Retinal pigment epithelial cell (primary cell): ENCODE data around the gene TMEM176A.
"Not testable (repeated sequence)": the region's sequence is repeated elsewhere in the genome, so short reads cannot be mapped to it uniquely, and the experiment has no call there.

Experiments
- DNase-seq: peaks from one replicate; pipeline ENCODE4 v3.0.0-alpha.2; 2010; ENCODE audit warnings: low read depth
- H3K4me3 ChIP-seq: 2 replicates; pipeline ENCODE4 v1.5.1; 2011; ENCODE audit warnings: mild to moderate bottlenecking, low read length, control low read depth, moderate library complexity
- TF ChIP-seq, protein P1 (sequence below): conservative IDR thresholded peaks from 2 replicates; pipeline ENCODE4 v1.5.1; 2011; ENCODE audit warnings: low read depth, low read length, control low read depth, inconsistent platforms

Gene TMEM176A

DNA sequence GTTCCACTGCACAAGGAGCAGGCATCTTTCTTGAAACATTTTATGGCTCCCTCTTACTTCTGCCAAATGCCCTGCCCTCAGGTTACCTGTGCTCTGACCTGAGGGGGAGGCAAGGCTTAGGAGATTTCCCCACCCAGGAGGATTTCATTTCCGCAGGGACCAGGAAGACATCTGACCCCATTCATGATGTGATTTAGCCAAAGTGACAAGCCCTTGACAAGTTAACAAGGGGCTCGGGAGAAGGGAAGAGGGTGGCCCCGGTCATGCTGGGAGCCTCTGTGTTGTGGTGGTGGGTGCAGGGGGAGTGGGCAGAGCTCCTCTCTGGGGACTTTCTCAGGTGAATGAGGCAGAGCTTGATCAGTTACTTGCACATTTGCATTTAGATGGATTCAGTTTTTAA is 44.4 kb upstream of the TMEM176A start:
- no peak overlapping the region for H3K4me3 ChIP-seq
- TF ChIP-seq, protein P1, sequence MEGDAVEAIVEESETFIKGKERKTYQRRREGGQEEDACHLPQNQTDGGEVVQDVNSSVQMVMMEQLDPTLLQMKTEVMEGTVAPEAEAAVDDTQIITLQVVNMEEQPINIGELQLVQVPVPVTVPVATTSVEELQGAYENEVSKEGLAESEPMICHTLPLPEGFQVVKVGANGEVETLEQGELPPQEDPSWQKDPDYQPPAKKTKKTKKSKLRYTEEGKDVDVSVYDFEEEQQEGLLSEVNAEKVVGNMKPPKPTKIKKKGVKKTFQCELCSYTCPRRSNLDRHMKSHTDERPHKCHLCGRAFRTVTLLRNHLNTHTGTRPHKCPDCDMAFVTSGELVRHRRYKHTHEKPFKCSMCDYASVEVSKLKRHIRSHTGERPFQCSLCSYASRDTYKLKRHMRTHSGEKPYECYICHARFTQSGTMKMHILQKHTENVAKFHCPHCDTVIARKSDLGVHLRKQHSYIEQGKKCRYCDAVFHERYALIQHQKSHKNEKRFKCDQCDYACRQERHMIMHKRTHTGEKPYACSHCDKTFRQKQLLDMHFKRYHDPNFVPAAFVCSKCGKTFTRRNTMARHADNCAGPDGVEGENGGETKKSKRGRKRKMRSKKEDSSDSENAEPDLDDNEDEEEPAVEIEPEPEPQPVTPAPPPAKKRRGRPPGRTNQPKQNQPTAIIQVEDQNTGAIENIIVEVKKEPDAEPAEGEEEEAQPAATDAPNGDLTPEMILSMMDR = no peak
- no peak for DNase-seq

GRCh38 chr7:150756858-150757257 is 43.7 kb upstream of the TMEM176A start:
- TF ChIP-seq, protein P1 = peak; percentile 28
- no peak overlapping the region for H3K4me3 ChIP-seq
- no peak for DNase-seq

DNA sequence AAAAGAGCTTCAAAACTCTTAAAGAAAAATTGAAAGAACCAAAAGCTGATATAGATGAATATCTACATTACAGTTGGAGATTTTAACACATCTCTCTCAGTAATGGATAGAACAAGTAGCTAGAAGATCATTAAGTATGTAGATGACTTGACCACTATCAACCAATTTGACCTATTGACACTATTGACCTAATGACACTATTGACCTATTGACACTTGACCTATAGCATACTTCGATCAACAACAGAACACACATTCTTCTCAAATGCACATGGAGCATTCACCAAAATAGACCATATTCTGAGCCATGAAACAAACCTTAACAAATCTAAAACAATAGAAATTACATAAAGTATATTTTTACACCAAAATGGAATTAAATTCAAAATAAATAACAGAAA is 41.1 kb upstream of the TMEM176A start:
- no peak for DNase-seq
- TF ChIP-seq, protein P1 = no peak

DNA sequence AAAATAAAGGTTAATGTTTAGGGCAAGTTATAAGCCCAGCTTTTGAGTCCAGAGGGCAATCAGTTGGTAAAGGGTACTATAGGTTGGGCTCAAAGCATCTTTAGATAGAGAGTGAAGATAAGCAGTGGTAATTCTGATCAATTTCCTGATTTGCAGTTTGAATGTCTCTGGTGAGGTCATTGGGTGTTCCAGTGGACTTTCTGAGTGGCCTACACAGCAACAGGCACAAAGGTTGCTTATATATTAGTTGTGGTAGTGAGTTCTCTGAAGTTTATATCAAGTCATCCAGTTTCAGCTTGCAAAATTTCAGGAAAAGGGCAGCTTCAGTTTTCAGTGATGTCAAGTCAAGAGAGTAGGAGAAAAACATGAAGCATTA is 34.2 kb upstream of the TMEM176A start:
- DNase-seq = no peak
- H3K4me3 ChIP-seq = no peak overlapping the region
- TF ChIP-seq, protein P1 = no peak

More for the DNA sequence above, 41.1 kb upstream of the TMEM176A start:
- H3K4me3 ChIP-seq = no peak overlapping the region

GRCh38 chr7:150769768-150770167 is 30.8 kb upstream of the TMEM176A start:
- TF ChIP-seq, protein P1 = no peak
- no peak for DNase-seq

GRCh38 chr7:150774131-150774530 is 26.4 kb upstream of the TMEM176A start:
- DNase-seq, H3K4me3 ChIP-seq: not testable (repeated sequence)

More at GRCh38 chr7:150769768-150770167, 30.8 kb upstream of the TMEM176A start:
- H3K4me3 ChIP-seq = no peak overlapping the region

DNA sequence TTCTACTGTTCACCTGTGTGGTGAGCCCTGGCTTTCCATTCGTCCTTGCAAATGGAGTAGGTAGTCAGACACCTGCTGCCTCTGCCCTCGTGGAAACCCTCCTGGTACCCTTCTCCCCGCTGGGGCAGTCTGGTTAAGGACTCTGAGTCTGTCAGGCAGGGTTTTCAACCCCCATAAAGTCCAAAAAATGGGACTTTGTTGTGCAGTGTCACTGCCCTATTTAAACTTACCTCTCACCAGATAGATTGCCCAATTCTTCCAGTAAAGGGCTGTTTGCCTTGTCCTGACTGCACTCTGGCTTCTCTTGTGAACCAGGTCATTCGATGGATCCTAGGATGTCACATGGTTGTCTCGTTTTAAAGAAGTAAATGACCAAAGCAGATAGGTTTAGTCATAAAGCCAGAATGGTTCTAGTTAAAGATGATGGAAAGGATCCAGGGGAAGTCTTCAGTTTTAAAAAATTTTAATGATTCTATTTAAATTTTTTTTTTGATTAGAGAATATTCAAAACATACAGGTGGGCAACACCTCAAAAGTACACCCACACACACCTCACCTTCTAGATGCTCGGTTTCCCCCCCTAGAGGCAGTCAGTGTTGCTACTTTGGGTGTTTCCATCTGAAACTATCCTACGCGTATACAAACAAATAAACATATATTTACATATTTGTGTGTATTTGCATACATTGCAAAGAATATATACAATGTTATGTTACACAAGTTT is 22.4 kb upstream of the TMEM176A start:
- TF ChIP-seq, protein P1 = no peak
- no peak for DNase-seq
- H3K4me3 ChIP-seq = no peak overlapping the region
